Upper lobe of left lung (tissue), 6 donors: ENCODE data around the gene CA10. TPM values are rescaled to one million over a fixed set of nuclear protein-coding genes. Genes with fewer than 3 reads are reported as not detected.

Source experiments
- ATAC-seq, 2 donors: fragments of 200-7000 bp; cut with Tn5 transposase; one replicate each; pipeline ENCODE4 v1.9.1; 2022; ENCODE audit warnings: mild to moderate bottlenecking in 2 of 2, moderate library complexity in 2 of 2; ENCODE audit not compliant: low FRiP score in 2 of 2
- DNase-seq, 2 donors: peaks; one replicate each; pipeline ENCODE4 v3.0.0-alpha.2; 2019 to 2020
- H3K27ac ChIP-seq, 4 donors: fragments of 200-600 bp; sonication (generic); one replicate each; pipeline ENCODE4 v1.5.1; 2016 to 2019
- H3K27me3 ChIP-seq, 4 donors: fragments of 200-600 bp; sonication (generic); one replicate each; pipeline ENCODE4 v1.5.1; 2017 to 2019
- H3K36me3 ChIP-seq, 4 donors: fragments of 200-600 bp; sonication (generic); one replicate each; pipeline ENCODE4 v1.5.1; 2016 to 2019
- H3K4me1 ChIP-seq, 4 donors: fragments of 200-600 bp; sonication (generic); one replicate each; pipeline ENCODE4 v1.5.1; 2018 to 2019
- H3K4me3 ChIP-seq, 4 donors: fragments of 200-600 bp; sonication (generic); one replicate each; pipeline ENCODE4 v1.5.1; 2017 to 2019; ENCODE audit warnings: mild to moderate bottlenecking in 2 of 4, moderate library complexity in 1 of 4
- H3K9me3 ChIP-seq, 4 donors: fragments of 200-600 bp; sonication (generic); one replicate each; pipeline ENCODE4 v1.5.1; 2018 to 2019
- EP300 ChIP-seq, 4 donors: sonication (generic); formaldehyde crosslinking; IDR thresholded peaks; one replicate each; pipeline ENCODE4 v1.5.1; 2017; ENCODE audit warnings: antibody characterized with exemption in 4 of 4, control low read depth in 2 of 4
- POLR2A ChIP-seq, 4 donors: fragments of 450-650 bp; IDR thresholded peaks; one replicate each; pipeline ENCODE4 v1.5.1; 2016 to 2017; ENCODE audit warnings: antibody characterized with exemption in 4 of 4, mild to moderate bottlenecking in 2 of 4
- POLR2AphosphoS5 ChIP-seq, 2 donors: sonication (generic); formaldehyde crosslinking; IDR thresholded peaks; one replicate each; pipeline ENCODE4 v1.5.1; 2017; ENCODE audit warnings: antibody characterized with exemption in 2 of 2
- WGBS, 2 donors: methylation state at CpG; one replicate each; pipeline ENCODE4 v1.1.5; 2017 to 2018; 5-methylcytosine and 5-hydroxymethylcytosine counted together
- total RNA-seq, 6 donors: library from RNA; depleted of rRNA in 4 of 6; stranded (reverse); fragments of >200 nt in 4 of 6; gene quantifications; one replicate each; pipeline versions ENCODE4 v1.1.0 to v1.2.1, GENCODE V29; 2016 to 2021
- TF ChIP-seq, protein P1 (sequence below), 6 experiments: fragments of 450-650 bp in 4 of 6; fragments of 200-600 bp in 2 of 6; sonication (generic) in 2 of 6; IDR thresholded peaks; one replicate each; pipeline ENCODE4 v1.5.1; 2016 to 2019; ENCODE audit warnings: antibody characterized with exemption in 6 of 6
- donor health status: DM: no; HTN: no; CAD: no; lungs with moderate emphysema.
- donor health status: DM: no; HTN: yes; CAD: no; lungs with severe emphysema.

The CA10 gene
- total RNA-seq, 6 donors from 2014 or later, result 0.10 TPM; not detected in 5

DNA sequence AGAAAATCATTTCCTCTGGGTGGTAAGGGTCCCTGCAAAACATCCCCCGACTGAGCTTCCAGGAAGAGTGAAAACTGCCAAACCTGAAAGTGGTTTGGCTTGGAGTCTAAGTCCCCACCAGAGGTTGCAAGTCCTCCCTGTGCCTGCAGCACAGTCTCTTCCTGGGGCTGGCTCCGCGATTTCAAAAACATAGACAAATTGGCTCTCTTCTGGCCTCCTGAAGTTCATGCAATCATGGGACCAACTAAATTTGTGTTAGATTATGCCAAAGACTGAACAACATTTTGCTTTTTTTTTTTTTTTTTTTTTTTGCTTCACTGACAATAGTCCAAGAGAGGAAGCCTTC lies 447.9 kb downstream of the CA10 start:
- DNase-seq (no peak), ATAC-seq (no peak)
- no peaks in the 10 kb centered on the region for H3K27me3 ChIP-seq
- no peaks in the 10 kb centered on the region for H3K36me3 ChIP-seq
- 75 to 76% methylated on average over 3 of the region's 3 CpGs for WGBS, 2 donors
- no peak overlapping the region for H3K27ac ChIP-seq
- TF ChIP-seq EP300 (IDR thresholded peaks at IDR 0.05) (no peak), POLR2A (IDR thresholded peaks at IDR 0.05) (no peak), POLR2AphosphoS5 (IDR thresholded peaks at IDR 0.05) (no peak)
- TF ChIP-seq, protein P1, sequence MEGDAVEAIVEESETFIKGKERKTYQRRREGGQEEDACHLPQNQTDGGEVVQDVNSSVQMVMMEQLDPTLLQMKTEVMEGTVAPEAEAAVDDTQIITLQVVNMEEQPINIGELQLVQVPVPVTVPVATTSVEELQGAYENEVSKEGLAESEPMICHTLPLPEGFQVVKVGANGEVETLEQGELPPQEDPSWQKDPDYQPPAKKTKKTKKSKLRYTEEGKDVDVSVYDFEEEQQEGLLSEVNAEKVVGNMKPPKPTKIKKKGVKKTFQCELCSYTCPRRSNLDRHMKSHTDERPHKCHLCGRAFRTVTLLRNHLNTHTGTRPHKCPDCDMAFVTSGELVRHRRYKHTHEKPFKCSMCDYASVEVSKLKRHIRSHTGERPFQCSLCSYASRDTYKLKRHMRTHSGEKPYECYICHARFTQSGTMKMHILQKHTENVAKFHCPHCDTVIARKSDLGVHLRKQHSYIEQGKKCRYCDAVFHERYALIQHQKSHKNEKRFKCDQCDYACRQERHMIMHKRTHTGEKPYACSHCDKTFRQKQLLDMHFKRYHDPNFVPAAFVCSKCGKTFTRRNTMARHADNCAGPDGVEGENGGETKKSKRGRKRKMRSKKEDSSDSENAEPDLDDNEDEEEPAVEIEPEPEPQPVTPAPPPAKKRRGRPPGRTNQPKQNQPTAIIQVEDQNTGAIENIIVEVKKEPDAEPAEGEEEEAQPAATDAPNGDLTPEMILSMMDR (IDR thresholded peaks at IDR 0.05), result no peak
- no peak overlapping the region for H3K4me3 ChIP-seq
- H3K9me3 ChIP-seq, result no peaks in the 10 kb centered on the region
- no peaks in the 10 kb centered on the region for H3K4me1 ChIP-seq

DNA sequence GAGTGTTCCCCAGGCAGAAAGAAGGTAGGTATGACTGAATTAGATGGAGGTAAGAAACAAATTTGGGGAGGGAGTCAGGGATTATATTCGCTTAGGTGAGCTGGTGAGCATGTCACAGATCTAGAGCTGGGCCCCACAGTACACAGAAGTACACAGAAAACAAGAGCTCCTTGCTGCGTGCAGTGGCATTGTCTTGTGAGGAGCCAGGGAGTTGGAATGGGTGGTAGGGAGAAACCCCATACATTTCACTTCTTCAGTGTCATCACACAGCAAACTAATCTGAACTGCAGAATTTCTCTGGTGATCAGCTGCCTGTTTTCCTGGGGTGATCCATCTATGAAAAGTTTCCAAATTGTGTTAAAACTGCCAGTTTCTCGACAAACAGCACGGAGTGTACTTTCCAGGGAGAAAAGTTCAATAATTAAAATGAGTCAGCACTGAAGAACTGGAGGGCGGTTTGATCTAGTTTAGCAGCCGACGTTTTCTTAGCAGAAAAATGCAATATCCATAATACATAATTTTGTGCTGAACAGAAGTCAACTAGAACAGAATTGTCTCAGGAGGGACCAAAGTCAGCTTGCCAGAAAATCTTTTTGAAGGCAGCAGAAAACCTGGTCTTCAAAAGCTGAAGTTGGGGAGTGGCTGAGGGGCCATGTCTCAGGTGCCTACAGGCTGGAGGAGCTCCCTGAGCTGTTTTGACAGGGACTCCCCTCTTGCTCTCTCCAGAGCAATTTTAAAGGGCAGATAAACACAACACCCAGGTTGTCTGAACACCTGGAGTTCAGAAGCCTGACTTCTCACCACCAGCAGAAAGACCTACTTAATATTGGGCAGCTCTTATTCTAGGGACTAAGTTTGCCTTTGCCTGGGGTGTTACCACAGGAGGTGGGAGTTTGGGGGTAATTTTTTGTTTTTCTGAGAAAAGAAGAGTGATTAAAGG lies 448.6 kb downstream of the CA10 start:
- DNase-seq, result no peak
- Histone ChIP-seq H3K27ac (no peak overlapping the region), H3K9me3 (no peaks in the 10 kb centered on the region), H3K4me3 (no peak overlapping the region), H3K4me1 (no peaks in the 10 kb centered on the region), H3K27me3 (no peaks in the 10 kb centered on the region), H3K36me3 (no peaks in the 10 kb centered on the region)
- peak in 1 of 2 donors; percentile 76 for ATAC-seq
- 78% methylated on average over 7 of the region's 7 CpGs for WGBS, 2 donors
- no peak for TF ChIP-seq POLR2AphosphoS5 (IDR thresholded peaks at IDR 0.05)
- TF ChIP-seq, protein P1 (IDR thresholded peaks at IDR 0.05), result no peak
- no peak for TF ChIP-seq POLR2A (IDR thresholded peaks at IDR 0.05)
- no peak for TF ChIP-seq EP300 (IDR thresholded peaks at IDR 0.05)

DNA sequence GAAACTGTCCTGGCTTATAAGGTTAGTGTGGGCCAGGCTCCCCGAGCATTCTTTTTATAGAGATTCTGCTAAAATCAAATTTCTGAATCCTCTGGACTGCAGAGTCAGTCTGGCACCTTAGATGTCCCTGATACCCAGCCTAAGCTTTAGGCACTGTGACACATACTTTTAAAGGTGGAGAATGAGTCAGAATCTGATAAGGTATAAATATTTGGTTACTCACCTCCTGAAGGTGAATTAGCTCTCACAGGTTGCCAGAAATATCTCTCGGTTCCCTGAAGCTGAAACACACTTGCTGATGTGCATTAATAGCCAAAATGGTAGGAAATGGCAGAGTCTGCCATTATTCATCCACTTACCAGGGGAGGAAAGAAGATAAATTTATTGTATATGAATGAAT lies 451.3 kb downstream of the CA10 start:
- no peaks in the 10 kb centered on the region for H3K4me1 ChIP-seq
- ATAC-seq, result no peak
- TF ChIP-seq, protein P1 (IDR thresholded peaks at IDR 0.05), result no peak
- no peak for TF ChIP-seq POLR2AphosphoS5 (IDR thresholded peaks at IDR 0.05)
- no peak for TF ChIP-seq EP300 (IDR thresholded peaks at IDR 0.05)
- DNase-seq, result no peak
- no peak overlapping the region for H3K27ac ChIP-seq
- 78 to 79% methylated on average over 2 of the region's 2 CpGs for WGBS, 2 donors
- H3K9me3 ChIP-seq, result no peaks in the 10 kb centered on the region
- no peak overlapping the region for H3K4me3 ChIP-seq
- H3K27me3 ChIP-seq, result no peaks in the 10 kb centered on the region
- no peaks in the 10 kb centered on the region for H3K36me3 ChIP-seq

DNA sequence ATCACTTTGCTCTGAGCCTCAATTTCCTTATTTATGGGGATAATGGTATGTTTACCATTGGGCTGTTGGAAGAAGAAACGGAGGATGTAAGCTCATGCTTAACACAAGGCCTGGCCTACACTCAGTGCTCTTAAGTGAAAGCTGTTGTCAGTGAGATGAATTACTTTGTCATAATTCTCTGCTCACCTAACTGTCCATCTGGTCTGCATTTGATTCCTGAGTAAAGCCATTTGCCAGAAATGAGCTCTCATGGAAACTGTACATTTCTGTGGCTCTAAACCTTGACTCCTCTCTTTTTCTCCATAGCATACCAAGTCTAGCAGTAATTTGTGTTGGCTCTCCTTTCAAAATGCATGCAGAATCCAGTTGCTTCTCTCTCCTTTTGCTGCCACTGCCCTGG lies 452.4 kb downstream of the CA10 start:
- ATAC-seq, result no peak
- Histone ChIP-seq H3K36me3 (no peaks in the 10 kb centered on the region), H3K27me3 (no peaks in the 10 kb centered on the region), H3K27ac (no peak overlapping the region), H3K4me3 (no peak overlapping the region), H3K4me1 (no peaks in the 10 kb centered on the region), H3K9me3 (no peaks in the 10 kb centered on the region)
- 55 to 93% methylated on average over 1 of the region's 1 CpG for WGBS, 2 donors
- TF ChIP-seq POLR2A (IDR thresholded peaks at IDR 0.05), result no peak
- no peak for TF ChIP-seq POLR2AphosphoS5 (IDR thresholded peaks at IDR 0.05)
- no peak for DNase-seq

DNA sequence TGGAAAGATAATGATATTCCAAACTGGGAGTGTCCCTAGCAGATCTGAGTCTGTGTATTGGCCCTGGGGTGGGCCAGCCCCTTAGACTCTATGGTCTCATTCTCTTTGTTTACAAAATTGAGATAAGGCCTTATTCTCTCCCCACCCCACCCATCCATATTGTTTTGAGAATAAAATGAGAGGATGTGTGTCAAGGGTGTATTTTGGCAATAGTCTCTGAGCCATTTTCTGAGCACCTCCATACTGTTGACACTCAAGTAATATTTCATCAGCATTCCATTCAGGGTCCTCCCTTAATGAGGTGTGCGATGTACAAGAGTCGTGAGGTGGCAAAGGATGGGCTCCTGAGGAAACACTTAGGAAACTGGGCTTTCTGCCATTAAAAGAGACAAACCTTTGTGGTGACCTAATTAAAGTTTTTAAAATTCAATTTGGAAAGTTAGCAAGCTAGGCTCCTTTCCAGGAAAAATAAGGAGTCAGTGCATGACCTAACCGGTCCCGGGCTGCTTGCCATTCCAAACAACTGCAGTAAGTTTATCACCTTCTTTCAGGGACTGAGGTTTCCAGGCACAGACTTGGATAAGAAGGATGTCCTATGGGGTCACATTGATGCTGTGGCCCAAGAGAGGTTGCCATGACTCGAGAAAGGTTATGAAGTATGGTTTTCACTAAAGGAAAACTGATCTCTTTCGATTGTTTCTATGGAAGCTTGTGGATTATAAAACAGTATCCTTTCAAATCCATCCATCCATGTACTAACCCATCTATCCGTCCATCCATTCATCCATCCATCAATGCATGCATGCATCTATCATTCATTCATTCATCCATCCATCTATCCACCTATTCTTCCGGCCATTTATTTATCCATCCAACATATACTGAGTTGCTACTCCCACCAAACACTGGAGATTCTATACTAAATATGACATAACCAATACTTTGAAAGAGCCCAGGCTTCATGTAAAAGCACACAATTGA lies 454.9 kb downstream of the CA10 start:
- no peaks in the 10 kb centered on the region for H3K27me3 ChIP-seq
- no peaks in the 10 kb centered on the region for H3K36me3 ChIP-seq
- 53 to 55% methylated on average over 8 of the region's 8 CpGs for WGBS, 2 donors
- no peaks in the 10 kb centered on the region for H3K4me1 ChIP-seq
- TF ChIP-seq EP300 (IDR thresholded peaks at IDR 0.05) (no peak), POLR2AphosphoS5 (IDR thresholded peaks at IDR 0.05) (no peak), POLR2A (IDR thresholded peaks at IDR 0.05) (no peak)
- TF ChIP-seq, protein P1 (IDR thresholded peaks at IDR 0.05), result no peak
- H3K27ac ChIP-seq, result no peak overlapping the region
- DNase-seq (no peak), ATAC-seq (peak in 1 of 2 donors; percentile 80)
- no peak overlapping the region for H3K4me3 ChIP-seq
- no peaks in the 10 kb centered on the region for H3K9me3 ChIP-seq
